Stimulated activated CD4-positive, alpha-beta T cell treated with anti-CD3 and anti-CD28 coated beads, Interleukin-12 subunit alpha, Interleukin-12 subunit beta, amount 100 ng/mL, for 4 hours (primary cell): ENCODE data around the gene PAK4.

Experiments used
- DNase-seq: peaks from one replicate; pipeline ENCODE4 v3.0.0-alpha.2; 2020

PAK4 gene

DNA sequence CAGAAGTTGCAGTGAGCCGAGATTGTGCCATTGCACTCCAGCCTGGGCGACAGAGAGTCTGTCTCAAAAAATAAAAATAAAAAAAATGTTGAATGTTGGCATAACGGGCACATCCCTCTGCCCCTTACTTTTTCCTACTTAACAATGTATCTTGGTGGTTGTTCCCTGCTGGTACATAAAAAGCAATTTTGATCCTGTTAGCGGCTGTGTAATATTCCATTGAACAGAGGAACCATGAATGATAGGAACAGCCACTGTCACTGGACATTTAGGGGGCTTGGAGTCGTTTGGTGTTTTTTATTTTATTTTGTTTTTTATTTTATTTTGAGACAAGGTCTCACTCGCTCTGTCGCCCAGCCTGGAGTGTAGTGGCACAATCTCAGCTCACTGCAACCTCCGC lies 60.8 kb downstream of the PAK4 start:
- DNase-seq: no peak

DNA sequence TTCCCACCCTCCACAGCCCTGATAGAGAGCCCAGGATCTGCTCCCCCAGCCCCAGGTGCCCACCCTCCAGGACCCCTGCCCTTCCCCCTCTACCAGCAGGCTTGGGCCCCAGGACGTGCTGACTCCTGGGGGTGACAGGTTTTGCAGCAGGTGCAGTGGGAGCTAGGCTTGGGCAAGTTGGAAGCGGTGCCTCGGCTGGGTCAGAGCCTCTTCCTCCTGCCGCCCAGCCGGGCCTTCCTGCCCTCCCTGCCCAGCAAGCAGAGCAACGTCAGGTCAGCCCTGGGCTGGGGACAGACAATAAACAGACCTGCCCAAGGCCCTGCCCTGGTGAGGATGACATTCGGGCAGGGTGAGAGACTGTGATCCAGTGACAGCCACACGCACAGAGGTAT lies 62.0 kb downstream of the PAK4 start:
- no peak for DNase-seq

DNA sequence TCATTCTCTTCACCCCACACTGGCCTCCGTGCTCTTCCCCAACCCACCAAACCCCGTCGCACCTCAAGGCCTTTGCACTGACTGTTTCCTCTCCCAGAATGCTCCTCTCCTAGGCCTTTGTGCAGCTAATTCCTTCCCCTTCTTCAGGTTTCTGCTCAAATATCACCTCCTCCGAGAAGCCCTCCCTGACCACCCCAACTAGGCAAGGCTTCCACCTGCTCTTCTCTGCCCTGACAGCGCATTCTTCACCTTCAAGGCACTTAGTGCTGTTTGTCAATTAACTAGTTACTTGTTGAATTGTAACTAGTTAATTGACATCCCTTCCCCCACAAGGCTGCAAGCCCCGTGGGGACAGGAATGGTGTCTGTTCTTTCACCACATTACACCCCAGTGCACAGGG lies 63.4 kb downstream of the PAK4 start:
- DNase-seq: no peak

DNA sequence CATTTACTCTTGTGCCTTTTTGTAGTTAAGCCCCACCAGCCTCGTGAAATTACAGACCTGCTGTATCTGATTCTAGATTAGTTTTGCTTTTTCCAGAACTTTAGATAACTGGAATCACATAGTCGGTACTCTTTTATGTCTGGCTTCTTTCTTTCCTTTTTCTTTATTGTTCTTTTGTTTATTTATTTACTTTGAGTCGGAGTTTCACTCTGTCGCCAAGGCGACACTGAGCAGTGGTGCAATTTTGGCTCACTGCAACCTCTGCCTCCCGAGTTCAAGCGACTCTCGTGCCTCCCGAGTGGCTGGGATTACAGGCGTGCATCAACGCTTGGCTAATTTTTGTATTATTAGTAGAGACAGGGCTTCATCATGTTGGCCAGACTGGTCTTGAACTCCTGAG lies 65.2 kb downstream of the PAK4 start:
- no peak for DNase-seq

DNA sequence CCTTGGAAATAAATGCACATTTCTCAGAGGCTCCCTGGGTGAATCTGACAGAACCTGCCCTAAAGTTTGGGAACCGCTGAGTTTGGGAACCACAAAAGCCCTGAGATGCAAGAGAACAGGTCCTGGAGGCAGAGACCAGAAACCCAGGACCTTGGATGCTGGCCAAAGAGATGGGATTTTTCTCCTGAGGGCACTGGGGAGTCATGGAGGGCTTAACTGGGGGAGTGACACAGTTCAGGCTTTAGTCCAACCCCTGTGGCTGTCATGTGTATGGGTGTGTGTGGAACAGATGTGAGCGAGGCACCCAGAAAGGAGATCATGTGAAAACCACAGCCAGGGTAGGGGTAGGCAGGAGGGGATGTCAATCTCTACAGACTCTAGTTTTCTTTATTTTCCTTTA lies 67.3 kb downstream of the PAK4 start:
- no peak for DNase-seq

- DNase-seq: no peak
Observed at GRCh38 chr19:39193803-39194202, 68.2 kb downstream of the PAK4 start.

DNA sequence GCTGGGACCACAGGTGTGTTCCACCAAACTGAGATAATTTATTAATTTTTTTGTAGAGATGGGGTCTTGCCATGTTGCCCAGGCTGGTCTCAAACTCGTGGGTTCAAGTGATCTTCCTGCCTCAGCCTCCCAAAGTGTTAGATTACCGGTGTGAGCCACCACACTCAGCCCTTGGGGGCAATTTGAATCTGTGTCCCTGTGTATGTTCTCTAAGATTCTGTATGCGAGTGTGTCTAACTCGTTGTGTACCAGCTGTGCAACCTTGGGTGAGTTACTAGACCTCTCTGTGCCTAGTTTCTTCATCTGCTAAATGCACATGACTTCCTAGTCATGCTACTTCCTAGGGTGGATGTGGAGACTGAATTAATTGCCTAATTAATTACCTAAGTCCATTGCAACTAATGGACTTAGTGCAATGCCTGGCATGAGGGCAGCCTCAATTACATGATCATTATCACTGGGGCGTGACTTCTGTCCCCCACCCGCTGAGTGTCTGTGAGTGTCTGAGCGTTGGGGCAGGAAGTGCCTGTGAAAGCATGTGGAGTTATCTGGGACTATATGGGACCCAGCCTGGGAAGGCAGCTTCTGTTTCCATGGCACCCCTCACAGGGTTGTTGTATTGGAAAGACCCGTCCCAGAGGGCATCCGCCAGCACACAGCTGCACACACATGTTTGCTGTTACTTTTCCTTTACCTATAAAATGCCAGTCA lies 69.4 kb downstream of the PAK4 start:
- no peak for DNase-seq

GRCh38 chr19:39195755-39196154 lies 70.2 kb downstream of the PAK4 start:
- DNase-seq: no peak

DNA sequence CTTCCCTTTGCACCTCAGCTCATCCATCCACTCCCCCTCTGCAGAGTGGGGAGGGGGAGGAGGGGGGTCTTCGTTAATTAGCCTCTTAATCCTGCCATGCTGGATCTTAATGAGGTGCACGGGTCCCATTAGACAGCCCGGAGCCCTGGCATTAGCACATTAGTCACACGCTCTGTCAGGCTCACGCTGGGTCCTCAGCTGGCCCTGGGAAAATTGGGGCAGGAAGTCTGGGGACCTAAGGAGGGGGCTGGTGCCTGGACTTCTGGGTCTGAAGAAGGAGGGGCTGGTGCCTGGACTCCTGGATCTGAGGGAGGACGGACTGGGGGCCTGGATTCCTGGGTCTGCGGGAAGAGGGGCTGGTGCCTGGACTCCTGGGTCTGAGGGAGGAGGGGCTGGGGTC lies 70.7 kb downstream of the PAK4 start:
- DNase-seq: no peak

DNA sequence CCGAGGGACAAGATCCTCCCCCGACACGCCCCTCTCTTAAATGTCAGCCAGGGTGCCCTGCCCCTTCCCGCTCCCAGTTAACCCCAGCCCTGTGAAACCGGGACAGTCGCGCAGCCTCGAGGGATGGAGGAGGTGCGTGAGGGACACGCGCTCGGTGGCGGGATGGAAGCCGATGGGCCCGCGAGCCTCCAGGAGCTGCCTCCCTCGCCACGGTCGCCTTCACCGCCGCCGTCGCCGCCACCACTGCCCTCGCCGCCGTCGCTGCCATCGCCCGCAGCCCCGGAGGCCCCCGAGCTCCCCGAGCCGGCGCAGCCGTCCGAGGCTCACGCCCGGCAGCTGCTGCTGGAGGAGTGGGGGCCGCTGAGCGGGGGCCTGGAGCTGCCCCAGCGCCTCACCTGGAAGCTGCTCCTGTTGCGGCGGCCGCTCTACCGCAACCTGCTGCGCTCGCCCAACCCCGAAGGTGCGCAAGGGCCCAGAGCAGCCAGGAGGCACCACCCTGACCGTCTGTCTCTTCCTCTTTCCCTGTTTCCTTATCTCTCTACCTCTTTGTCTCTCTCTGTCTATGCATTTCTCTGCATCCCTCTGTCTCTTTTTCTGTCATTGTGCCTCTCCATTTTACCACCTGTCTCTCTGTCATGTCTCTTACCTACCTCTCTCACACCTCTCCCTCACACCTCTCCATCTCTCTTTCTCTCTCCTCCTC lies 71.4 kb downstream of the PAK4 start, which contains the start of gene NCCRP1:
NCCRP1 (plus strand) TSS at position 105 of the 703 bp plus-strand sequence; CDS start at position 124, 19 bp downstream.
- DNase-seq: no peak

DNA sequence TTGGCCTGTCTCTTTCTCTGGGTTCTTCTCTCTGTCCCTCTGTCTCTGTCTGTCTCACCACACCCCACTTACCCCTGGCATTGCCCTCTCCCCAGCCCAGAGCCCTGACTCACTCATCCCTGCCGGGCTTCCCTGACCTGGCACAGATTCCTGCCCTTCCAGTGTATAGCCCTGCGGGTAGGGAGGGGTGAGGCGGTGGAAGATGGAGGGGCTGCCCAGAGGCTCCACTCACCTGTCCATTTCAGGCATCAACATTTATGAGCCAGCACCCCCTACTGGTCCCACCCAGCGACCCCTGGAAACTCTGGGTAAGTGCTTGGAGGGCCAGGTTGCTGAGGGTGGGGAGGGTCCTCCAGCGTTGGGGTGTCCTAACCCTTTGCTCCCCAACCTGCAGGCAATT lies 72.2 kb downstream of the PAK4 start:
- DNase-seq: no peak

DNA sequence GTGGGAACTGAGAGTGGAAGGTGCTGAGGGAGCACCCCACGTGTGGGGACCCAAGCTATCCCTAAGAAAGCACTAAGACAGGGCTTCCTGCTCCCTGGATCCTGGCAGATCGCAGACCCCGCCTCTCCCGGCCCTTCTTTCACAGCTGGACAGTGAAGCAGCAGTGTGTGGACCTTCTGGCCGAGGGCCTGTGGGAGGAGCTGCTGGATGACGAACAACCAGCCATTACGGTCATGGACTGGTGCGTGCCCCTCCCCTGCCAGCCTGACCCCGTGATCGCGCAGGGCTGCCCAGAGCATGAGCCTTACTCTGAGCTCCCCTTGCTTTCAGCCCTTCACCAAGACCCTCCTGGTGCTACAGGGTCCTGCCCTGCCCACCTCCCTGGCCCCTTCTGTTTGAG lies 73.4 kb downstream of the PAK4 start:
- DNase-seq: no peak

DNA sequence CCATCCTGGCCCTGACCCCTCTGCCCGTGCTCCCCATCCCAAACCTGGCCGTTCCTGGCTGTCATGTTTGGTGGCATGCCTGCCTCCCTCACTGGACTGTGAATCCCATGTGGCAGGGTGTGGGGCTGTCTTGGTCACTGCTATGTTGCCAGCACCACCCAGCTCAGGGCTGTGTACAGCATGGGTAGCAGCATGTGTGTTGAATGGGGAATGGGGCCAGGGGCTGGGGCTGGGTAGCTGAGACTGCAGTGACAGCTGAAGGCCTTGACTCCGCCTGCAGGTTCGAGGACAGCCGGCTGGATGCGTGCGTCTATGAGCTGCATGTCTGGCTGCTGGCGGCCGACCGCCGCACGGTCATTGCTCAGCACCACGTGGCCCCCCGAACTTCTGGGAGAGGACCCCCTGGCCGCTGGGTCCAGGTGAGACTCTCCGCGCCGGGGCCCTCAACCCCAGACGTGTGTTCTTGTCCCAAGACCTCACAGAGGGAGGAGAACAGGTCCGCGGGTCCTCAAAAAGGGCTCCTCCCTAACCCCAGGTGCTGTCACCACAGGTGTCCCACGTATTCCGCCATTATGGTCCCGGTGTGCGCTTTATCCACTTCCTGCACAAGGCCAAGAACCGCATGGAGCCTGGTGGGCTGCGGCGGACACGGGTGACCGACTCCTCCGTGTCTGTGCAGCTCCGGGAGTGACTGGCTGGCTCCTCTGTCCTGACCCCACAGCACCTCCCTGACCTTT lies 74.6 kb downstream of the PAK4 start:
- DNase-seq: no peak

DNA sequence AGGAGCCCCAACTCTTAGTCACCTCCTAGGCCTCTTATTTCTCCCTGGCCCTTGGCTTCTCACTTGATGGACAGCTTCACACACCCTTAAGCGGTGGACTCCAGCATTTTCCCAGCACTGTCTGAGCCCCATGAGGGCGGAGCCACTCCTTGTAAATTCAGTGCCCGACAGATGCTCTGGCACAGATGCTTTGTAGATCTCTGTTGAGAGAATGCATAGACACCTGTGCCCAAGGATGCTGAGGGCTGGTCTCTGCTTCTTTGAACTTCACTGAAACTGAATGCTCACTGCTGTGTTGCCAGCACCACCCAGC lies 75.2 kb downstream of the PAK4 start:
- no peak for DNase-seq

DNA sequence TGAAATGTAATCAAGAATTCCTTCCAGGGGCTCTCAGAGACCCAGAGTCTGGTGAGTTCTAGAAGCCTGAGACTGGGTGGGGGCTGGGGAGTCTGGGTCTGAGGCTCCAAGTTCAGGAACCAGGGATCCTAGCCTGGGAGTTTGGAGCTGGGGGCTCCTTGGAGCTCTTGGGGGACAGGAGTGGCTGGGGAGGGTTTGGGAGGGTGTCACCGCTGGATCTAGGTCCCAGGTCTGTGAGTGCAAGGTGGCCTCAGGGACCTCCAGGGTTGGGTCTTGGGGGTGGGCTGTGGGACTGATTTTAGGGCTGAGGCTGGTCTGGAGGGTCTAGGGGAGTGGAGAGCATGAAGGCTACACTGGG lies 77.4 kb downstream of the PAK4 start:
- no peak for DNase-seq

GRCh38 chr19:39203372-39204341 lies 78.1 kb downstream of the PAK4 start, which contains the start of gene SYCN:
Gene SYCN, minus strand, starts transcription at chr19:39204263. Its CDS starts 9 bp downstream, at chr19:39204254.
- no peak for DNase-seq

DNA sequence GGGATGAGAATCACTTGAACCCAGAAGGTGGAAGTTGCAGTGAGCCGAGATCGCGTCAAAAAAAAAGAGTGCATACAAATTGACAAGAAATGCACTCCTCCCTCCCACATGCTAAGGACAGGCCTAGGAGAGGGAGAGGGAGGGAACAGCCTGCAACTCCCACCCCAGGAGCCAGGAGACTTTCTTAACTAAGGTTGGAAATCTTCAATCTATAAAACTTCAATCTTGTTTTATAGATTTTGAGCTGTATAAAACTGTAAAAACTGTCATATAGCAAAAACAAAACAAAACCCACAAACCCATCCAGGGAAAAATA lies 79.8 kb downstream of the PAK4 start:
- no peak for DNase-seq

DNA sequence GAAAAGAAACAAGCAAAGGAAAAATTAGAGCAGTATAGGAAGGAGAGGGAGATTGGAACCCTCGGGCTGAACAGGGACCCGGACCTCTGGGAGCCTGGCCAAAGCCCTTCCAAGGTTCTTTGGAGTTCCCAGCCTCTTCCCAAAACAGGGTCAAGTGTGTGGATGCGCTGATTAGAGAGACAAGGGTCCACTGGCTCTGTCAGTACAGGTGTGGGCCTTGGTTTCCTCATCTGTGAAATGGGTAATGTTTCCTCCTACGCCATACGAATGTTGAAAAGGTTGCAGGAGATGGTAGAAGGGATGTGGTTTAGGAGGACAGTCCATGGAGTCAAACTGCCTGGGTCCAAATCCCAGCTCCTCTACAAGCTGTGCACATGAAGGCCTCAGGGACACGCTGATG lies 80.5 kb downstream of the PAK4 start:
- no peak for DNase-seq

- DNase-seq: no peak
Observed at GRCh38 chr19:39207293-39207836, 81.8 kb downstream of the PAK4 start.

- DNase-seq: no peak
Observed at GRCh38 chr19:39208175-39208795, 82.7 kb downstream of the PAK4 start.

- DNase-seq: no peak
Observed at GRCh38 chr19:39209196-39209595, 83.6 kb downstream of the PAK4 start.

- DNase-seq: no peak
Observed at GRCh38 chr19:39211731-39212374, 86.3 kb downstream of the PAK4 start.
